Fibroblast of skin of left biceps (primary cell): ENCODE measurements around the gene GPSM3.
"Not testable (repeated sequence)": the region's sequence is repeated elsewhere in the genome, so short reads cannot be mapped to it uniquely, and the experiment has no call there.

ENCODE experiments used
- DNase-seq, 2 experiments: peaks; one replicate each; pipeline ENCODE4 v3.0.0-alpha.2; 2013; ENCODE audit warnings: low read depth in 2 of 2

The GPSM3 gene

DNA sequence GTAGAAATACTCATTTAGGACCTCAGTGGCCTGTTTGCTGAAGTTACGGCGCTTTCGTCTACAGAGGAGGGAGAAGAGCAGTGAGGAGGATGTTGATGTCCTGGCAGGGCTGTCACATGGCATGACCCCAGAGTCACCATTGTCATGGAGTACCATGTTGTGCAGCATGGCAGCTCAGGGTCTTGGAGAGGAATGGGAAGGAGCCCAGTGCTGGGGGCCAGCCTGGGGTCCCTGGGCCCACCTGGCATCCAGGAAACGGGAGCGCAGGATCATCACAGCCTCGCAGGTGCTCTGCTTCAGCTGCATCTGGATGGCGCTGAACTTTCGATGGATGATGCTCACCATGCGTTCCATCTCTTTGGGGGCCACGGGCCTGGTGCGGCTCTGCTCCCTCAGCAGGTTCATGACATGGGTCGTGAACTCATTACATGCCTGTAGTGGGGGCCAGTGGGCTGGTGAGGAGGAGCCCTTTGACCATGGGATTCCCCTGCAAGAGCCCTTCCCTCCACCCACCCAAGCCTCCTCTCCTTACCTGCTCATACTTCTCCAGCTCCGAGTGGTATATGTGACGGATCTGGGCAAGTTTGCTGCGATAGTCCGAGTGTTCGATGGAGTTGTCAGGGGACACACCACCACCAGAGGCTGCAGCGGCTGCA, 4.6 kb downstream of the GPSM3 start:
- DNase-seq, result not testable (repeated sequence)

DNA sequence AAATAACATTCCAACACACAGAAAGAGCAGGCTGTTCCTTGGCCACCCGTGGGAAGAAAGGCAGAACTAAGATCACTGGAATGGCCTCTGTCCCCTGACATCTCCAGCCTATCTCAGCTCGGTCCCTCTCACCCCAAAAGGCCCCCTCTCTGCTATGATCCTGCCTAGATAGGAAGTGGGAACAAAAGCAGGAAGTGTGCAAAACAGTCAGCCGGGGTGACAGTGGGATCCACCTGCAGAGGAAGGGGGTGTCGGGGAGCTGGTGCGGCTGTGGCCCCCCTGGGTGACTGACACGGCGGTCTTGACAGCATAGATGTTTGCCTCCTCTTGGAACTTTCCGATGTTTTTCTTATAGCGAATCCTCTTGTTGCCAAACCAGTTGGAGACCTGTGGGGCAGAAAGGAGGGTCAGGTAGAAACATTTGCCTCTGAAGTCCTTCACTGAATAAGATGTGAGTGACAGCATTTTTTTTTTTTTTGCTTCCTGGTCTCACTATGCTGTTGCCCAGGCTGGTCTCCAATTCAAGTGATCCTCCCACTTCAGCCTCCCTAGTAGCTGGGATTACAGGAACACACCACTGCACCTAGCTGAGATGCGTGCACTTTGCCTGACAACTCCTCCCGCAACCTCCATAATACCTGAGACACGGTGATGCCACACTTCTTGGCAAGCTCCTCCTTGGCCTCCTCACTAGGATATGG, 5.3 kb downstream of the GPSM3 start:
- DNase-seq, result no peak

DNA sequence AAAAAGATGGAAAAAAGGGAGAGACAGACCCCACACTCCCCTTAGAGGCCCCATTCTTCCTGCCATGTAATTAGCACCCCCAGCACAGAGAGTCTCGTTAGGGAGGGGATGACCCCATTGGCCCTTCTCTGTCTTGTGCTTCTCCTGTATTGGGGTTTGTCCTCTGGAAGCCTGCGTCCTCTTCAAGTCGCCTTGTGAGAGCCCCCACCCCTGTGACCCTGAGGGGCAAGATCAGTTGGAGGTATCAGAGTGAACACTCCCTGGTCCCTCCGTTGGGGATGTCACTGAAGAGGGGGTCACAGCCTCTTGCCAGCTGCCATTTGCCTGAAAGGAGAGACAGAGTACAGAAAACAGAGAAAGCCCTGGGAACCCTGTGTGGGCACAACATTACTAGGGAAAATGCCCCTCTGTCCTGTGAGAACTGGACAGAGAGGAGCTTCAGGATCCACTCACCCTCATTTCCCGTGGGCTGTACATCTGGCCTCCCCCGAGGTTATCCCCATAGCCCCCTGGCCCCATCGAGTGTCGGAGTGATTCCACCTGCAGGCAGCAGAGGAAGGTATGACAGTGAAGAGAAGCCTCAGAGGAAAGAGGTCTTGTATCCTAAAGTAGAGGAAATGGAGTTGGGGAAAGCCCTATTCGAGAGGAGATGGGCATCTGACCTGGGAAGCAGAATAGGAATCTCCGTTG, 6.1 kb downstream of the GPSM3 start:
- not testable (repeated sequence) for DNase-seq

DNA sequence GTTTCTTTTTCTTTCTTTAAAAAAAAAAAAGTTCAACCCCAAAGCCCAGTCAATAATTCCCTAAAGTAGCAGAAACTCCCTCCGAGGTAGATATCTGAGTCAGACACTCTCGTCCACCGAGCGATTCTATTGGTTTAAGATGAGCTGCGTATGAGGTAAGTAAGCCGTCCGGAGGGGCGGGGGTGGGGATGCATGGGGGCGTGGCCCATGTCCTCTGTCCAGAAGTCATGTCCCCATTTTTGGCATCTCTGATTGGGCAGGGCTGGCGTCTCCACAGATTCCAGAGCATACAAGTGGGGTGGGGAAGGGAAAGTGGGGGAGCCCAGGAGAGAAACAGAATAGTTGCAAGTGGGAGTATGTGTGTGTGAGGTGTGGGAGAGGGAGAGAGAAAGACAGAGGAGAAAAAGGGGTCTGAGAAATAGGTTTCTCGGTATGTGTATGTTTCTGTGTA, 6.7 kb downstream of the GPSM3 start:
- DNase-seq, result peak in 1 of 2 experiments; percentile 42

DNA sequence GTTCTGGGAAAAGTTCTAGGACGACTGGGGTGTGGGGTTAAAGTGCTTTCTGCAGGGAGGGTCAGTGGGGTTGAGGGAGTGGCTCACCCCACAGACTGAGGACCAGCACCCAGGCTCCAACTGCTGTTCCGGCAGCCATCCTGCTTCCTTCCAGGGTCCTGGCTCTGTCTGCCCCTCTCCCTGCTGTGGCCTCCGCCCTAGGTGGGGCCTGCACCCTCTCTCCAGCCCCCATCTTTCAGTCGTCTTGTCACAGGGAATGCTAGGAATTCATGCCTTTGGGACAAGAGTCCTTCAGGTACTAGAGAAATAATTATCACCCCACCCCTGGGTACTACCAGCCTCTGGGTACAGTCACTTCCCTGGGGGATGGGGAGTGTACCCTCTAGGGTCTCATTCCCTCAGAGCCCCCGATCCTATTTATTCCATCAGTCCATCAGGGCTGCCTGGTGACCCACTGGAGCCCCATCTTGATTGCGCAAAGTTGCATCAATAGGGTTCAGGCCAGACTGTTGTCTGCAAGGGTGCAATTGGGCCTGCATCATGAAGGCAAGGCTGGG, 8.3 kb downstream of the GPSM3 start, which contains the start of gene AGER:
Gene AGER, minus strand, starts transcription at position 170 of the 557 bp plus-strand sequence. Its CDS starts 31 bp downstream, at position 139.
- no peak for DNase-seq

DNA sequence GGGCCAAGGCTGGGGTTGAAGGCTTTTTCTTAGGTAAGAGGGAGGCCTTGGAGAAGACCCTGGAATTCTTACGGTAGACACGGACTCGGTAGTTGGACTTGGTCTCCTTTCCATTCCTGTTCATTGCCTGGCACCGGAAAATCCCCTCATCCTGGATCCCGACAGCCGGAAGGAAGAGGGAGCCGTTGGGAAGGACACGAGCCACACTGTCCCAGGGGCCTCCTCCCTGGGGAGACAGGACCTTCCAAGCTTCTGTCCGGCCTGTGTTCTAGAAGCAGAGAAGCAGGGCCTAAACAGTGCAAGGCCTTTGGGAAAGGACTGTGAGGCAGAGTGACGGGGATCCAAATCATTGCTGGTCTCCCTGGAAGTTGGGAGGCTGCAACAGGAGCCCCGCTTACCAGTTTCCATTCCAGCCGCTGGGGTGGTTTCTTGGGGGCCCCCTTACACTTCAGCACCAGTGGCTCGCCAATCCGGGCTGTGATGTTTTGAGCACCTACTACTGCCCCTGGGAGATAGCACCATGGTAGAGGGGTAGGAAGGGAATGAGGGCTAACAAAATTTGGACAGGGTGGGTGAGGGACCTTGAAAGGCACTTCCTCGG, 8.9 kb downstream of the GPSM3 start:
- no peak for DNase-seq

DNA sequence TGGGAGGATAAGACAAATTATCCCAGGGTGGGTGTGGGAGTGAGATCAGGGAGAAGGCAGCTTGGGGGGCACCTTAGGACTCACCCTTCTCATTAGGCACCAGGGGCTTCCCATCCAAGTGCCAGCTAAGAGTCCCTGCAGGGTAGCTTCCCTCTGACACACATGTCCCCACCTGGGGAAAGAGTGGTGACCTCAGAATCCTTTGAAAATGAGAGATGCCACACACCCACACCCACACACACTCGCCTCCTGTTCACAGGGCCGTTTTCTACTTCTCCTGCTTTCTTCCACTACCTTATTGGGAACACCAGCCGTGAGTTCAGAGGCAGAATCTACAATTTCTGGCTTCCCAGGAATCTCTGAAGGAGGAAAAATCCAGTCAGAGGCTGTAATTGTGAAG, 9.4 kb downstream of the GPSM3 start:
- no peak for DNase-seq

DNA sequence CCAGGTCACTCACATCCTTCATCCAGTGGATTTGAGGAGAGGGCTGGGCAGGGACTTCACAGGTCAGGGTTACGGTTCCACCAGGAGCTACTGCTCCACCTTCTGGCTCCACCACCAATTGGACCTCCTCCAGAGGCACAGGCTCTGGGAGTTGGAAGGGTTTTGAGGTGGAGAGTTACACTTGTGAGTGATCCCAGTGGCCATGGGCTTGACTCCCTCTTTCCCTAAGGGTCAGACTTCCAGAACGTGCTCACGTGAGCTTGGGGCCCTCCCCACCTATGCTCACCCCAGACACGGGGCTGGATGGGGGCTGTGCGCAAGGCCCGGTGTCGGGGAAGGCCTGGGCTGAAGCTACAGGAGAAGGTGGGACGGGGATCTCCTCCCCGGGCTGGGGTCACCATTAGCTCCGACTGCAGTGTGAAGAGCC, 9.9 kb downstream of the GPSM3 start:
- DNase-seq, result no peak

DNA sequence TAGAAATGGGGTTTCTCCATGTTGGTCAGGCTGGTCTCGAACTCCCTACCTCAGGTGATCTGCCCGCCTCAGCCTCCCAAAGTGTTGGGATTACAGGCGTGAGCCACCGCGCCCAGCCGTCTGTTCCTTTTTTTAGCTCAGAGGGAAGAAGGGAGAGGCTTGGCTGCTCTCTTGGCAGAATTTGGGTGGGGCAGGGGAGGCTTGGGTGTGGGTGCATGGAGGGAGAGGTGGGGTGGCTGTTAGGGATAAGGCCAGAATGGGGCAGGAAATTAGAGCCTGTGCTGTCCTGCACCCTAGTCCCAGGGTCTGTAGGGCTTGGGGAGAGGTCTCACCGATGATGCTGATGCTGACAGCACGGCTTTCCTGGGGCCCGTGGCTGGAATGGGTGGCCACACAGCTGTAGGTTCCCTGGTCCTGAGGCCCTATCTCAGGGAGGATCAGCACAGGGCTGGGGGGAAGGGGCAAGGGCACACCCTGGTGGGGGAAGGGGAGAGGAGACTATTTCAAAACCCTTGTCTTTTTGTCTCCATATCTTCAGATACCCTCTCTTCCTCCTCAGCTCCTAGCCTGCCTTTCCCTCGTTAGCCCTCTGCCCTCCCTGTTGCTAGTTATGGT, 10.4 kb downstream of the GPSM3 start:
- DNase-seq, result no peak

DNA sequence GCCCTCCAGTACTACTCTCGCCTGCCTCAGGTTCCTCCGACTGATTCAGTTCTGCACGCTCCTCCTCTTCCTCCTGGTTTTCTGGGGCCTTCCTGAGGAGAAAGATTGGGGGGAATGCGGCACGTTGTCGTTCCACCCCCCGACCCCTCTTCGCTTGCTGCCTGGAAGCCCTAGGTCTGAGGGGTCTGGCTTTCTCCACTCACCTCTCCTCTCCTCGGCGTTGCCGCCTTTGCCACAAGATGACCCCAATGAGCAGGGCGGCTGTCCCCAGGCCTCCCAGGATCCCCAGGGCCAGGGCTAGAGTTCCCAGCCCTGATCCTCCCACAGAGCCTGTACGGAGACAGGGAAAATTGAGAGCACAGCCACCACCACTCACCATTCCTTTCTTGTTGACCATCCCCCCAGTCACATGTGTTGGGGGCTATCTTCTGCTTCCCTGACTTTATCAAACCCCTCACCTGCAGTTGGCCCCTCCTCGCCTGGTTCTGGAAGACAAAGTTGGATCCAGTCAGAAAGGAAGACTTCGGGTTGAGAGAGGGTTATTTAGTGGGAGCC, 11.2 kb downstream of the GPSM3 start:
- no peak for DNase-seq

DNA sequence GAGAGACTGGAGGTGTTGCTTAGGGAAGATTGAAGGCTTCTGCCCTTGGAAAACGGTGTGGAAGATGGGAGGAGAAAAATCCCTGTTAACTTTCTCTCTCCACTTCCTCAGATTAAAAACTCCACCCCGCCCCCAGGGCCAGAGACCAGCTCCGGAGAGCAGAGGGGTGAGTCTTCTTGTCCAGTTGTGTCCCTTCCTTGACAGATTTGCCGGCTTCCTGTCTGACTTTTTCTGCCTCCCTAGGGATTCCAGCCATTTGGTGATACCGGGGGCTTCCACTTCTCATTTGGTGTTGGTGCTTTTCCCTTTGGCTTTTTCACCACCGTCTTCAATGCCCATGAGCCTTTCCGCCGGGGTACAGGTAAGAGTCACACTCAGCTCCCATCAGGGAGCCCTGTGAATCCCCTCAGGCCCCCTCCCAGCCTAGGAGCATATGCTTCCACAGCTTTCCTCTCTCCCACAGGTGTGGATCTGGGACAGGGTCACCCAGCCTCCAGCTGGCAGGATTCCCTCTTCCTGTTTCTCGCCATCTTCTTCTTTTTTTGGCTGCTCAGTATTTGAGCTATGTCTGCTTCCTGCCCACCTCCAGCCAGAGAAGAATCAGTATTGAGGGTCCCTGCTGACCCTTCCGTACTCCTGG, 12.6 kb downstream of the GPSM3 start:
- no peak for DNase-seq

DNA sequence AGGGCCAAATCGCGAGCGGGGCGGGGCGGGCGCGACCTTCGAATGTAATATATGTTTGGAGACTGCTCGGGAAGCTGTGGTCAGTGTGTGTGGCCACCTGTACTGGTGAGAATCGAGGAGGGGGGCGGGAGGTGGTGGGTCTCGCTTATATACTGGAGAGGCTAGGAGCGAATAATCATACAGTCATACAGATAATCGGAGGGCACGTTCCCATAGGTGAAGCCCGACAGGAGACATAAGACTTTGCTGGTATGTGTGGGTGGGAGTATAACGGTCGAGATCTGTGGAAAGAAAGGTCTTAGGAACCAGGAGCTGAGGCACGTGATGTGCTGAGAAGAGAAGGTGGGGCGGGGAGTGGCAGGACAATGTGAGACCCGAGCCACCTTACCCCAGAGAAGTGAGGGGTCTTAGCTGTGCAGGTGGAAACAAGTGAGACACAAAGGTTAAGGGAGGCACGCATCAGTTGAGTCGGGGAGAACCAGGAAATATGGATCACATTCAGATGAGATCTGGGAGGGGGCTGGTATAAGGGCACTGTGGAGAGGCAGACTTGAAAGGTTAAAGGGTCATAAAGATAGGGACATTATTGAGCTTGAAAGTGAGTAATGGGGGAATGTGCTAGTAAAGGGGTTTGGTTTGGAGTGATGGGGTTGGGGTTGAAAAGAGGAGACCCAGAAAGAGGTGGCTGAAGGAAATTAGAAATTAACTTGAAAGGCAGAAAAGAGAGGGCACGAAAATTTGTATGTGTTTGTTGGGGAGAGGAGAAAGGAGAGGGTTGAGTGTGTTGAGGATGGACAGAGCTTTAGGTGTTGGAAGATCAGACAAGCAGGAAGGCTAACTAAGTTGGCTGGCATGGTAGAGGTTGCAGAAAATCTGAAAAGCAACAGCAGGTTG, 13.6 kb downstream of the GPSM3 start:
- DNase-seq, result no peak

DNA sequence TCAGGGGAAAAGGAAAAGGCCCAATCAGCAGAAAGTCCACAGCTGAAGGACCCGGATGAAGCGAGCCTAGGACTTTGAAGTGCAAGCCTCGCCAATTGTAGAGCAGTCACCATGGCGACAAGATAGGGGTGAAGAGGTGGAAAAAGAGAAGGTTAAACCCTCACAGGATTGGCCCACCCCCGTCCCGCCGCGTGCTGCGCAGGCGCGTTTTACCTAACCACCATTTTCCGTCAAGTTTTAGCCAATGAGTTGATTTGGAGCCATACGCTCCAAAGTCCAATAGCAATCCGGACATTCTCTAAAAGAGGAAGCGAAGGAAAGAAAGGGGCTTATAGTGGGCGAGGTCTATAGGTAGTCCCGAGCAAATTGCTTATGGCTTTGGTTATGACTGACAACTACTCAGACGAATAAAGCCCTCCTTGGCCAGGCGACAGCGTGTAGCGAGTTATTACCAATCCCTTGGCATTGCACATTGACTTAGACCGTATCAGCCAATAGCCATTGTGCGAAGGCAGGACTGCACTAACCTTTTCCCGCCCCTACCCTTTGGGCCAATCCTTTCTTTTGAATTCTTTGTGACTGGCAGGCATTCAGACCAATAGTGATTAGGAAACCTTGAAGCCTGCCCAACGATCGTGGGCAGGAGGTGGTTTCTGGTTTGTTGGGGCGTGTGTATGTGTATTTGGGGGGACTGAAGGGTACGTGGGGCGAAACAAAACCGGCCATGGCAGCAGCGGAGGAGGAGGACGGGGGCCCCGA, 14.5 kb downstream of the GPSM3 start, which contains the start of gene RNF5:
Gene RNF5, plus strand, starts transcription at position 618 of the 759 bp plus-strand sequence. Its CDS starts 107 bp downstream, at position 725.
- peak; percentile 100 for DNase-seq

DNA sequence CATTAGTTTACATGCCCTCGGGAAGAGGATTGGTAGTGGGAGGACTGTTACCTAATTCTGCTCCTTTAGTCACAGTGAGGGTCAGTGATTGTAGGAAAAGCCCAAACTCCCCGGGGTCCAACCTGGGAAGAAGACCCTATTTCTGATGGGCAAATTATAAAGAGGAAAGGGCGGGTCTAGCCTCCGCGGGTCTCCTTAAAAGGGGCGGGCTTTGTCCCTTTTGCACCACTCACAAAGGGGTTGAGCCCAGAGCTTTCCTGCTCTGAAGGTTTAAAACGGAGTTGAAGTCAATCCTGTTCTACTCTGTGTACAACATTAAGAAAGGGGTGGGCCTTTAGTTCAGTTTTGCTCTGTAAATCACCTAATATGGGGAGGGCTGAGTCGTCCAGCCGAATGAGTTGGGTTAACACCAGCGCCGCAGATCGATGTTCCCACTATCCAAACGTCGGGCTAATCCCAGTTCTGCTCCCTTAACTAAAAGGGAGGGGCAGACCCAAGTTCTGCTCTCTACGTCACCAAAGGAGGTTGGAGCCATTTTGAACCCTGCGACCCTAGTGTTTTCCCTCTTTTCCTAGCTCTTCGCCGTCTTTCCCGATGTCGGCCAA, 15.2 kb downstream of the GPSM3 start:
- DNase-seq, result no peak

DNA sequence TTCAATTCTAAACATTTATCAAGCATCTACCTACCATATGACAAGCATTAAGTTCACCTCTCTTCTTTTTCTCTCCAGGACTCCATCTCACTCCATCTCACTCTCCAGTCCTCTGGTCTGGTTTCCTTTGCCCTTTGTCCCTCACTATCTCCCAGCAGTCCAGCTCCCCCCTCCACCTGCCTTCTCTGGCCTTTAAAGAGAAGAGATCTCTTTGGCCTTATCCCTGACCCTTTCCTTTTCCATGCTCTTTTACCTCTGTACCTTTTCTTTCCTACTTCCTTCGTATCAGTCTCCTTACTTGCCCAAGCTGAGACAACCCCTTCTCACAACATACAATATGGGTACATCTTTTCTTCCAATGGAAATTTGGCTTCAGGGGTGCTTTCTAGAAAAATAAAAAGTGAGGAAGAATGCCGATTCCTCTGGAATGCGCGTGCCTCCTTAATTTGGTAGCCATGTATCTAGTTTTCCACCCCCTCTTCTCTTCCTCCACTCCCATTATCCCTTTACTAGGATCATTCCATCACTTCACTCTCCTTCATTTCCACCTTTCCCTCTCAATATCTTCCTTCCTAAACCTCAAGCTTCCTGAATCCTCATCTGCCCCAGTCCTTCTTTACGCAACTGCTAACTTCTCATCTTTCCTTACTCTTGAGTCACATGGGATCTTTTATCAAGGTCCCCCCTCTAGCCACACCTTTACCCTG, 15.8 kb downstream of the GPSM3 start:
- DNase-seq, result no peak

DNA sequence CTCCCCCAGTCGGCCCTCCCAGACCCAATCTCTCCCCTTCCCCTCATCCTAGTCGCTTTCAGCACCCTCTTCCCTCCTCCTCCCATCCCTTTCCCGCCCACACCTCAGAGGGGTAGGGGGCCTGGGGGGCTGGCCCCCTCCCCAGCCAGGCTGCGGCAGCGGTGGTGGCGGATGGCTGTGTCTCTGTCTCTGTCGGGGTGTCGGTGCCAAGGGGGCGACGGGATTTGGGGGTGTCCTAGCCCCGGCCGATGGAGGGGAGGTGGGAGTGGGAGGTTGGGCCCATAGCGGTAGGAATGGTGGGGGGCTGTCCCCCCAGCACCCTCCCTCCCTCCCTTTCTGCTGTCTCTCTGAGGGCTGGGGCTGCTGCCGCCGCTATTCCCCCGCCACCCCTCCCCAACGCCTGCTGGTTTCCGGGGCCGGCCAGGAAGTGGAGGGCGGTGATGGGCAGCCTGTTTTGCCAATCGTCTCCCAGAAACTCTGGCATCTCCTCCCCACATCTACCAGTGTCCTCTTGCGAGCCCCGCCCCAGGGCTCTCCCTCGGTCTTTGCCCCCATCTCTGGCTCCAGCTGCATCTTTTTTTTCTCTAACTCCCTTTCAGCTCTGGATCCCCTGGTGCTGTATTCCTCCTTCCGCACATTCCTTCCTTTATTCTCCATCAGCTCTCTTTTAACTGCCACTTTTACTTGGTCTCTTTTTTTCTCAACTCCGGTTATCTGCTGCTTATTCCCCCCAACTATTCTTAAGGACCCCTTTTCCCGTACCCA, 16.6 kb downstream of the GPSM3 start, which contains the start of gene AGPAT1:
Gene AGPAT1, minus strand, starts transcription at position 374 of the 765 bp plus-strand sequence. CDS start 4,588 bp downstream, outside the sequence.
- peak; percentile 96 for DNase-seq

DNA sequence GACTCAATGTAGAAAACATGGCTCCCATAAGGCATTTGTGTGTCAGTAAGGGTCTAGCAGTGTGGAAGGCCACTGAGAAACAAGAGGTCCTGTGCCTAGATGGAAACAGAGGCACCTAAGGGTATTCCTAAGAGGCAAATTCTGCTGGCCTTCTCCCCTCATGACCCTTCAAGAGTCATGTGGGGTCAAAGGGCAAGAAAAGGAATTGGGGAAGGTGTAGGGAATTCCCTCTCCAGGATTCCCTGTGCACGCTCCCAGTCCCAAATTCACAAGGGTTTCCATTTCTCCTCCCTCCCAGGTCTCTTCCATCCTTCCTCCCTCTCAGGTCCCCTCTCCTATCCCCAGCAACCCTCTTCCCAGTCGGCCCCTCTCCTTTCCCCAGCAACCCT, 17.1 kb downstream of the GPSM3 start:
- DNase-seq, result no peak
